Lung (tissue), 12 donors: ENCODE measurements around the gene GOLGA6L7. TPM values are rescaled to one million over a fixed set of nuclear protein-coding genes. Genes with fewer than 3 reads are reported as not detected.

Experiments used
- ATAC-seq: fragments of 200-7000 bp; cut with Tn5 transposase; one replicate; pipeline ENCODE4 v1.9.1; 2020; ENCODE audit warnings: moderate number of reproducible peaks; ENCODE audit not compliant: insufficient read depth, low FRiP score
- DNase-seq, 3 donors: peaks; one replicate each; pipeline ENCODE4 v3.0.0-alpha.2; 2013 to 2017
- H3K27ac ChIP-seq, 2 donors: one replicate each; pipeline ENCODE4 v1.5.1; 2013; ENCODE audit warnings: mild to moderate bottlenecking in 2 of 2, moderate library complexity in 2 of 2, control low read depth in 1 of 2, inconsistent platforms in 1 of 2, low read depth in 1 of 2, low read length in 1 of 2
- H3K27me3 ChIP-seq, 3 donors: one replicate each; pipeline ENCODE4 v1.5.1; 2013; ENCODE audit warnings: low read length in 2 of 3; ENCODE audit not compliant: control insufficient read depth in 3 of 3, insufficient read depth in 3 of 3
- H3K36me3 ChIP-seq, 4 donors: one replicate each; pipeline ENCODE4 v1.5.1; 2013; ENCODE audit warnings: low read length in 4 of 4, mild to moderate bottlenecking in 1 of 4, moderate library complexity in 1 of 4; ENCODE audit not compliant: control insufficient read depth in 4 of 4, insufficient read depth in 4 of 4
- H3K4me1 ChIP-seq, 5 donors: one replicate each; pipeline ENCODE4 v1.5.1; 2013; ENCODE audit warnings: low read length in 5 of 5, mild to moderate bottlenecking in 2 of 5, moderate library complexity in 1 of 5; ENCODE audit not compliant: control insufficient read depth in 5 of 5, insufficient read depth in 5 of 5
- H3K4me3 ChIP-seq: one replicate; pipeline ENCODE4 v1.5.1; 2013; ENCODE audit warnings: mild to moderate bottlenecking, control low read depth, moderate library complexity
- H3K9ac ChIP-seq, 2 donors: one replicate each; pipeline ENCODE4 v1.5.1; 2013; ENCODE audit warnings: low read length in 2 of 2, control low read depth in 1 of 2; ENCODE audit not compliant: insufficient read depth in 1 of 2
- H3K9me3 ChIP-seq, 4 donors: one replicate each; pipeline ENCODE4 v1.5.1; 2013; ENCODE audit warnings: low read length in 3 of 4, mild to moderate bottlenecking in 1 of 4, moderate library complexity in 1 of 4; ENCODE audit not compliant: control insufficient read depth in 4 of 4, insufficient read depth in 3 of 4
- CTCF ChIP-seq: IDR thresholded peaks from 2 replicates; pipeline ENCODE4 v1.5.1; 2012; ENCODE audit warnings: mild to moderate bottlenecking; ENCODE audit errors: control extremely low read depth, extremely low read depth
- WGBS, 2 donors: extraction: QIAGEN DNeasy Blood & Tissue Kit; methylation state at CpG; one replicate each; pipeline ENCODE4 v1.1.7; 2013; 5-methylcytosine and 5-hydroxymethylcytosine counted together
- polyA plus RNA-seq, 2 donors: library from polyadenylated mRNA; stranded (reverse); fragments of 200-250 nt; gene quantifications; one replicate each; pipeline ENCODE4 v1.2.1, GENCODE V29; 2013
- total RNA-seq, 2 donors: library from RNA; depleted of rRNA in 1 of 2; stranded (reverse); fragments of >200 nt in 1 of 2; gene quantifications; one replicate each; pipeline ENCODE4 v1.2.1, GENCODE V29; 2014 to 2021
- donor health status: control.
- donor health status: control.
- donor health status: Bipolar disorder and iron deficiency.
- donor health status: healthy.
- donor health status: DM: yes; HTN: yes; CAD: no.

GOLGA6L7 gene
- total and polyA plus RNA-seq, 4 donors = not detected

- peaks cover 0 to 21% (median 4%) of the 10 kb centered on the region in 5 donors for H3K4me1 ChIP-seq
- no peak overlapping the region for H3K27ac ChIP-seq
- DNase-seq = peak in 2 of 3 donors; percentile 26 to 28
- H3K36me3 ChIP-seq = no peaks in the 10 kb centered on the region
- ATAC-seq = no peak
- WGBS, 2 donors = 12 to 19% methylated on average over 36 to 61 of the region's 61 CpGs
- TF ChIP-seq CTCF = no peak
- peak overlapping the region; percentile 32 for H3K4me3 ChIP-seq
- H3K9me3 ChIP-seq = peaks cover 0 to 2% (median 0%) of the 10 kb centered on the region in 4 donors
- peaks cover 0 to 6% (median 0%) of the 10 kb centered on the region in 3 donors for H3K27me3 ChIP-seq
- H3K9ac ChIP-seq = peak overlapping the region in 1 of 2 donors; percentile 42
Measured at GRCh38 chr15:28886431-28887338, 38.2 kb upstream of the GOLGA6L7 start.

GRCh38 chr15:28885630-28886430 is 37.4 kb upstream of the GOLGA6L7 start, which contains the start of gene APBA2:
Gene APBA2 (plus strand): TSS chr15:28885974. CDS start chr15:29053885, 167,911 bp downstream.
- H3K27ac ChIP-seq = no peak within 1 kb of the TSS
- peaks cover 0 to 21% (median 4%) of the 10 kb centered on the region in 5 donors for H3K4me1 ChIP-seq
- peaks cover 0 to 2% (median 0%) of the 10 kb centered on the region in 4 donors for H3K9me3 ChIP-seq
- WGBS, 2 donors = 0 to 1% methylated on average over 45 to 109 of the region's 109 CpGs
- no peak for TF ChIP-seq CTCF
- H3K27me3 ChIP-seq = peaks cover 0 to 6% (median 0%) of the 10 kb centered on the region in 3 donors
- DNase-seq (peak in 2 of 3 donors; percentile 68 to 71), ATAC-seq (peak; percentile 49)
- H3K36me3 ChIP-seq = no peaks in the 10 kb centered on the region
- peak within 1 kb of the TSS; percentile 32 for H3K4me3 ChIP-seq
- H3K9ac ChIP-seq = peak within 1 kb of the TSS in 1 of 2 donors; percentile 10

- no peak for TF ChIP-seq CTCF
- peaks cover 0 to 21% (median 4%) of the 10 kb centered on the region in 5 donors for H3K4me1 ChIP-seq
- H3K36me3 ChIP-seq = no peaks in the 10 kb centered on the region
- 26 to 28% methylated on average over 31 of the region's 31 CpGs for WGBS, 2 donors
- H3K27ac ChIP-seq = no peak overlapping the region
- no peak overlapping the region for H3K4me3 ChIP-seq
- peak overlapping the region in 1 of 2 donors; percentile 10 for H3K9ac ChIP-seq
- DNase-seq (no peak), ATAC-seq (no peak)
- peaks cover 0 to 2% (median 0%) of the 10 kb centered on the region in 4 donors for H3K9me3 ChIP-seq
- peaks cover 0 to 6% (median 0%) of the 10 kb centered on the region in 3 donors for H3K27me3 ChIP-seq
Measured at GRCh38 chr15:28885128-28885629, 36.7 kb upstream of the GOLGA6L7 start.
